RWPE1 (cell line): Measurements from ENCODE around the gene LMO1.

Experiments used
- CTCF ChIA-PET: fragments of 350-600 bp; sonication (Branson Sonifier 250); formaldehyde crosslinking; extraction: SDS; loops from one replicate; lab custom pipeline; 2021; lab: Yijun Ruan, JAX
- POLR2A ChIA-PET: fragments of 400-600 bp; formaldehyde crosslinking; extraction: SDS; loops from one replicate; lab custom pipeline; 2020; ENCODE audit warnings: antibody characterized with exemption; ENCODE audit not compliant: low non-redundant PET; lab: Yijun Ruan, JAX
- DNase-seq: peaks from one replicate; pipeline ENCODE4 v3.0.0; 2012; ENCODE audit warnings: low spot score
- H3K27ac ChIP-seq: fragments of 450-650 bp; 2 replicates; pipeline ENCODE4 v1.5.1; 2017
- TF ChIP-seq, protein P1 (sequence below): fragments of 450-650 bp; conservative IDR thresholded peaks from 2 replicates; pipeline ENCODE4 v1.5.1; 2017; ENCODE audit warnings: low read depth, mild to moderate bottlenecking

The LMO1 gene

DNA sequence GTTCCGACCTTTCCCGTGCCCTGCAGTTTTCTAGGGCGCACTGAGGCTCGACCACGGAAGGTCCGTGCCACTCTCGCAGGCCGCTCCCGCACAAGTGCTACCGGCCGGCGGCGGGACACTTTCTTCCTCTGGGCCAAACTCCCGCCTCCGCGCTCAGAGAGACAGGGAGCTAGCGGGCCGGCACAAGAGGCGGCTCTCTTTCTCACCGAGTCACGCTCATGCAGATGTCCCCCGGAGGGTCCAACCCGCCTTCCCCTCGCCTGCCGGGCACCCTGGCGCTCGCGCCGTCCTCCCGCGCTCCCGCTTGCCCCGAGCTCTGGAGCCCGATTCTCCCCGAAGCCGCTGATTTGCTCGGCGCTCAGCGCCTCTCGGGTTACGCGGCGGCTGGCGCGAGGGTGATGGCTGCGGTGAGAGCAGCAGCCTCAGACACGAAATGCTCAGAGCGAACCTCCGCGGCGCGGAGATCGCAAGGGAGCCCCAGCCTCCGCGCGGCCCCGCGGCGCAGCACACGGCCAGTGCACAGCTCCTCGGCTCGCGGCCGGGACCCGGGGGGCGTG lies 1.0 kb downstream of the LMO1 start:
- peak overlapping the region; percentile 41; the same call in 1 of the 2 replicates for H3K27ac ChIP-seq
- DNase-seq = peak; percentile 44
- CTCF ChIA-PET = interaction anchor here (0.6 to 3.8 kb wide), 14 partner anchors 8 to 1824 kb away, joined by 3 to 31 read pairs (median 5); no protein-coding TSS in a partner anchor
- TF ChIP-seq, protein P1, sequence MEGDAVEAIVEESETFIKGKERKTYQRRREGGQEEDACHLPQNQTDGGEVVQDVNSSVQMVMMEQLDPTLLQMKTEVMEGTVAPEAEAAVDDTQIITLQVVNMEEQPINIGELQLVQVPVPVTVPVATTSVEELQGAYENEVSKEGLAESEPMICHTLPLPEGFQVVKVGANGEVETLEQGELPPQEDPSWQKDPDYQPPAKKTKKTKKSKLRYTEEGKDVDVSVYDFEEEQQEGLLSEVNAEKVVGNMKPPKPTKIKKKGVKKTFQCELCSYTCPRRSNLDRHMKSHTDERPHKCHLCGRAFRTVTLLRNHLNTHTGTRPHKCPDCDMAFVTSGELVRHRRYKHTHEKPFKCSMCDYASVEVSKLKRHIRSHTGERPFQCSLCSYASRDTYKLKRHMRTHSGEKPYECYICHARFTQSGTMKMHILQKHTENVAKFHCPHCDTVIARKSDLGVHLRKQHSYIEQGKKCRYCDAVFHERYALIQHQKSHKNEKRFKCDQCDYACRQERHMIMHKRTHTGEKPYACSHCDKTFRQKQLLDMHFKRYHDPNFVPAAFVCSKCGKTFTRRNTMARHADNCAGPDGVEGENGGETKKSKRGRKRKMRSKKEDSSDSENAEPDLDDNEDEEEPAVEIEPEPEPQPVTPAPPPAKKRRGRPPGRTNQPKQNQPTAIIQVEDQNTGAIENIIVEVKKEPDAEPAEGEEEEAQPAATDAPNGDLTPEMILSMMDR = no peak
- POLR2A ChIA-PET = no interaction called here

DNA sequence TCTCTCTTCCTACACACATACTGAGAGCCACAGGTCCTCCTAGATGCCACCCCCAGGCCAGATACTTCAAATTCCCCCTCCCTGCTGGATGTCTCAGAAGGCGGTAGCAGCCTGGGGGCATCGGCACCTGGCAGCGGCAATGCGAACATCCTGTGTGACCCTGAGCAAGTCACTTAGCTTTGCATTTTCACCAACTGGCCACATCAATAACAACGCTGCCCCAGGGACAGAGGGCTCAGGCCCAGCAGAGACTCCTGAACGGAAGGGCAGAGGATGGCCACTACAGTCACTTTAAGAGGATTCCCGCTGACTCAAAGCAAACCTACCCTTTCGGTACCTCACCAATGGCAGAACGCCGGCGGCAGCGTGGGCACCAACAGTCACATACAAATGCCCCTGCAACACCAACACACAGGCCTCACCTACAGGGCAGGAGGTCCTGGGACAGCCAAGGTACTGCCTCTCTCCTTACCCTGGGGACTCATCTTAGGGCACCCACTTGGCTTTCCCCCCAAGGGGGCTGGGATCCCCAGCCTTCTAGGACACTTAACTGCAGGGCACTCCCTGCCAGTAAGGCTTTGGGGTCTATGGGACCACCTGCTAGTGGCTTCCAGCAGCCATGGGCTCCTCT lies 1.6 kb downstream of the LMO1 start:
- POLR2A ChIA-PET = no interaction called here
- no peak for DNase-seq
- 0 out of 2 replicates have a peak overlapping the region, but pooled peaks have one; percentile 41 for H3K27ac ChIP-seq
- TF ChIP-seq, protein P1 = no peak
- CTCF ChIA-PET = interaction anchor here (1.0 to 2.1 kb wide), 4 partner anchors 7 to 305 kb away, joined by 5 to 10 read pairs (median 7); no protein-coding TSS in a partner anchor

DNA sequence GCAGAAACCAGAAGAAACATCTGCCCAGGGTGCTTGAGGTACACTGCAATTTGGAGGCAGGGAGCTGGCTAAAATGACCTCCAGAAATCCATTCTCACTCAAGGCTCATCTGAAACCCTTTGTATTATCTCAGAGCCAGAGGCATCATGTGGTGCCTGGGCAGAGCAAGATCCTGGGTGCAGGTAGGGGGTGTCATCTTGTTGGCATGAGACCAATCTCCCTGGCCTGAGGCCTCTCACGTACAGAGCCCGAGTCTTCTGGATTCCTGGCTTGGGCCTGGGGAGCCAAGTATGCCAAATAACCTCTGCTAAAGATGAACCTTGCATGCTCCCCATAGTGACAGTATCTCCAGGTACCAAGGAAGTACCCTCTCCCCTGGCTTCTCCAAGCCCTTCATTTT lies 2.4 kb downstream of the LMO1 start:
- no peak overlapping the region for H3K27ac ChIP-seq
- TF ChIP-seq, protein P1 = no peak
- ChIA-PET CTCF (no interaction called here), POLR2A (no interaction called here)
- DNase-seq = no peak

DNA sequence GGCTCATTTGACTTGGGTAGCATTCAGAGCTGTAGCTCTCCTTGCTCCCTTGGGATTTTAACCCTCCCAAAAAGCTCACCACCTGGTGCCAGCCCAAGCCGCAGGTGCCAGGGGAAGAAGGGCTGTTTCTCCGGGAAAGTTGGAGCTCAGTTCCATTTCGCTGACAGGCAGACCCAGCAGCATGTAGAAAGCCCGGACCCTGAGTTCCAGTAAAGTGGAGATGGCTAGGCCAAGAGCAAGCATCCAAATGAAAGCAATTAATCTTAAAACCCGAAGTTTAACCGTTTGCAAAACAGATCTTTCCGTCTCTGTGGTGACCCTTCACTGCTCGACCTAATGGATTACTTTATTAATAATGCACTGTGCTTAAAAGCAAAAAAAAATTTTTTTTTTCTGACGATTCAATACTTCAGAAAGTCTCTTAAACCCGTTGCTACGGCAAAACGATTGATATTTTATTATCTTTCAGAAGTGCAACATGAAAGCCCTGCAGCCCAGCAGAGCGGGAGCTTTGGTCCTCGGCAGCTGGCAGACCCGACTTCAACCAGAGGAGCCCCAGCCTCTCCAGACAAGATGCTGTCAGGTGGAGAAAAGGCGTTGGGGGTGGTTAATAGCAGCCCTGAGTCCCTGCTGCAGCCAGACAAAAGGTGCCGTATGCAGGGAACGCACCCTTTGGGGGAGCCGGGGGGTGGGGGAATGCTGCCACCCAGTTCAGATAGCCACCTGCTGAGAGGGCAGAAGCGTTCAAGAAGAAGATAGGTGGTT lies 3.3 kb downstream of the LMO1 start:
- POLR2A ChIA-PET = no interaction called here
- TF ChIP-seq, protein P1 = no peak
- CTCF ChIA-PET = interaction anchor here (0.7 kb wide), 1 partner anchor 349 kb away, joined by 5 read pairs; no protein-coding TSS in a partner anchor
- H3K27ac ChIP-seq = peak overlapping the region; percentile 89
- no peak for DNase-seq

DNA sequence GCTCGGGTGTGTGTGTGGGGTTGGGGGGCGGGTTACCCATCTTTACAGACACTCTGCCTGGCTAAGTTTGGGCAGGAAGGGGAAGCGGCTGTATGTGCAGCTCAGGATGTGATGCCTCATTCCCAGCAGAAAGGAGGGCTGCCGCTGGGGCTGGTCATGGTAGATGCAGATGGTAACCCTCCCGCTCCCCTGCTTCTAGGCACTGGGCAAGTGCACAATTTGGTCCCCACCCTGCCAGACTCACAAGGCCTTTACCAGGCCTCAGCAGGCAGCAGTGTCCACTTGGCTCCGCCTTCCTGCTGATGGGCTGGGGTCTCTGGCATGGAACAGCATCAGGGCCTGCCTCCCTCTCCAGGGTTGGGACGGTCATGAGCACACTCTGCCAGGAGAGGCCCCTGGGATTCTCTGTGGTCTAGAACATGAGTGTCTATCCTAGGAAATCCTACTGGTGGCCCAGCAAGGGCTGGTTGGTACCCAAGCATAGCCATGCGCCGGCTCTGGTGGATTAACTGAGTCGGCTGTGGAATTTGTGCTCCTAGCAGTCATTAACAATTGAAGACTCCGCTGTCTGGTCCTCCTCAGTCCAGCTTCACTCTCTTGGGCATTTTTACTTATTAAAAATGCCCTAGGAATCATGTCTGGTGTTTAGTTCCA lies 4.2 kb downstream of the LMO1 start:
- CTCF ChIA-PET = no interaction called here
- TF ChIP-seq, protein P1 = no peak
- peak overlapping the region; percentile 89 for H3K27ac ChIP-seq
- POLR2A ChIA-PET = no interaction called here
- DNase-seq = no peak

DNA sequence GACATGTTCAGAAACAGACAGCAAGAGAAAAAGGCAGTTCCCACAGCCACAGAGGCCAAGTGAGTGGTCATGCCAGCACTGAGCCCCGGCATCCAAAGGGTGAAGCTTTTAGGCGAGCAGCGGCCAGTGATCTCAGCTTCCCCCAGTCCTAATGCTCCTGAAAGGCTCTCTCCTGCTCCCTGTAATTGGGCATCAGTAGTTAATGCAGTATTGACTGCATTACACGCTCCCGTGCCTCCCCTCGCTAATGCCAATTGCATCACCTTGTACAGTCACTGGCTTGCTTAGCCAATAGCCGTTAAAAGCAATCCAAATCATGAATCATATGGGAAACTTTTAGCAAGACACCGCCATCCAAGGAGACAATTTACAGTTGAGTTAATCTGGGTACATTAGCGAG lies 4.9 kb downstream of the LMO1 start:
- DNase-seq = peak; percentile 89
- POLR2A ChIA-PET = no interaction called here
- CTCF ChIA-PET = interaction anchor here (0.5 kb wide), 1 partner anchor 159 kb away, joined by 3 read pairs; no protein-coding TSS in a partner anchor

More for the DNA sequence above, 4.9 kb downstream of the LMO1 start:
- H3K27ac ChIP-seq = peak overlapping the region; percentile 89
- TF ChIP-seq, protein P1 = no peak
